Stimulated activated CD8-positive, alpha-beta memory T cell treated with anti-CD3 and anti-CD28 coated beads, Interleukin-15, amount 100 ng/mL, for 48 hours (primary cell): ENCODE data around the gene TMEM190.

Experiments
- DNase-seq, 2 donors: peaks; one replicate each; pipeline ENCODE4 v3.0.0-alpha.2; 2020; ENCODE audit warnings: low read depth in 2 of 2

TMEM190 gene

DNA sequence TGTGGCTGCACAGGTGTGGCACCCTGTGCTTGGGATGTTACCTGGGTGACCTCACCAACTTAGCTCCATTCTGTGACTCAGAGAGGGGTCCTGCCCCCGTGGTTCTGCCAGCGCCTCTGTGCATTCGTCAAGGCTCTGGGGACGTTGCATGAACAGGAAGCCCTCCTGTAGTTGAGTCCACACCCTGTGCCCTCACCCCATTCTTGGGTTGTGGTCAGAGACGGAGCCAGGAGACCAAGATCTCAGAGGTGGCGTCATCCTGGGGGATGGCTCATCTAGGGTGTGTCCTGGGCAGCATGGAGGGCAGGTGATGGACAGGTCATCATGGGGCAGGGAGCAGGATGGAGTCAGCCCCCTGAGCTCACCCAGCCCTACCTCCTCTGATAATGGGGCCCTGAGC is 24.6 kb upstream of the TMEM190 start:
- DNase-seq, result no peak

DNA sequence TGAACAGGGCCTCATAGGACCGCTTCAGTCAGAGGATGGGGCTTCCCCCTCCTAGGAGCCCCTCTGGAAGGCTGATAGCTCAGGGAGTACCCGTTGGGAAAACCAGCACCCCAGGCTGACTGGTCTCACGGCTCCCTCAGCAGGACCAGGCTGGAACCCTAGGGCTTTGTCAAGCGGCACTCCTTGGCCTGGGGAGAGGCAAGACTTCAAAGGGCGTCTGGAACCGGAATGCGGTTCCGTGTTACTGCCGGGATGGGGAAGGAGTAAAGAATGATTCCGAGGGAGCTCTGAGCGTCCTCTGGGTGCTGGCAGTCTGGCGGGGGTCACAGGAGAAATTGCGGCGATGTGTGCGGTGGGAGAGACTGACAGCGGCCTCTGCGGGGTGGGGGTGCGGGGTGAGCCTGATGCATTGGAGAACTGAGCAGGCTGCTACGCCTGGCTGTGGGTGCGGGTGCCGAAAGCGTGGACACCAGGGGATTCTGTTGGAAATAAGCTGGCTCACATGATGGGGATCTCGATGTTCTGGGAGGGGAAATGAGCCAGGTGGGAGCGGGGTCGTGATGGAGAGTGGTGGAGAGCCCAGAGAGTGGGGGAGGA is 24.0 kb upstream of the TMEM190 start:
- no peak for DNase-seq

DNA sequence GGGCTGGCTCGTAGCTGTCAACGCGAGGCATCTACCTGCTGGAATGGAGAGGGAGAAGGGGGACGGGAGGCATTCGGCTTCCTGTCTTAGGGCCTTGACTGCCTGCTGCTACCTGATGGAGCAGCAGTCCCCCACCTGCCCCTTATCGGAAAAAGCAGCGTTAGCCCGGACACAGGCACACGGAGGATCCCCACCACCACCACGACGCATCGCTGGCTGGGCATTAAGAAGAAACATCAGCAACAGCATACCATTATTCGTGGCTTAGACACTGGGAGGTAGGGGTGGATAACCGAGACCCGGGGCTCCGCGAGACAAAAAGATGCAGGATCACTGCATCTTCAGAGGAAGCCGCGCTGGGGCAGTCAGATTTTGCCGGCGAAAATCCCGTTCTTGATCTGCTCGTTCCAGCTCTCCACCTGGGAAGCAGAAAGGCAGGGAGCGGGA is 23.2 kb upstream of the TMEM190 start:
- DNase-seq, result no peak

DNA sequence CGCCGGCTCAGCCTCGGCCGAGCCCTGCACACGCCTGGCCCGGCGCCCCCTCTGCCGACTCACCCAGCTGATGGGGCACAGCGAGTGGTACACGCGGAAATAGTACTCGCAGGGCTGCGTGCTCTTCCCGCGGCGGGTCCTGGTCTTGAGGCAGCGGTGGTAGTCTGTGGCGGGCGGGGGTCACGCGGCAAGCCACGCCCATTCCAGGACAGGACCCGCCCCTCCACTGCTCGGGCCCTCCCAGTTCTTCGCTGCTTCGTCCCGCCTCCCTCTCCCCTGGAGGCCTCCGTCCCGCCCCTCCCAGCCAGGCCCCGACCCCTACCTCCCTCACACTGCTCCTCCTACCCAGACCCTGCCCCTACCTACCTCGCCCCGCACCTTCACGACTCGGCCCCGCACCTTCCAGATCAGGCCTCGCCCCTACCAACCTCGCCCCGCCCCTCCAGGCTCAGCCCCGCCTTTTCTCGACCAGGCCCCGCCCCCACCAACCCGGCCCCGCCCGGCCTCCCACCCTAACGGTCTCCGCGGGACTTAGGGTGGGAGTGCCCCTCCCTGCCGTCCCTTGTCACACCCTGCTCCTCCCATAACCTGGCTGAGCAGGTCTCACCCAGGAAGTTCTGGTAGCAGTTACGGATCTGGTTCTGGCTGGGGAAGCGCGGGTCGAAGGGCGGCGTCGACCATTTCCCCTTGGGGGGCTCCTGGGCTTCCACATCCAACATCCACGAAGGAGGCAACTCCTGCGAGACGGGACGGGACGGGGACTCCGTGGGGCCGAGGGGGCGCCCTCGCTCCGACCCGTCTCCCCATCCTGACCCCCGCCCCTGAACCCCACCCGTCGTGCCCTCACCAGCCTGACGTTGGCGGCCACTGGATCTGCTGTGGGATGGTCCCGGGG is 22.6 kb upstream of the TMEM190 start:
- peak in 1 of 2 donors; percentile 27 for DNase-seq

DNA sequence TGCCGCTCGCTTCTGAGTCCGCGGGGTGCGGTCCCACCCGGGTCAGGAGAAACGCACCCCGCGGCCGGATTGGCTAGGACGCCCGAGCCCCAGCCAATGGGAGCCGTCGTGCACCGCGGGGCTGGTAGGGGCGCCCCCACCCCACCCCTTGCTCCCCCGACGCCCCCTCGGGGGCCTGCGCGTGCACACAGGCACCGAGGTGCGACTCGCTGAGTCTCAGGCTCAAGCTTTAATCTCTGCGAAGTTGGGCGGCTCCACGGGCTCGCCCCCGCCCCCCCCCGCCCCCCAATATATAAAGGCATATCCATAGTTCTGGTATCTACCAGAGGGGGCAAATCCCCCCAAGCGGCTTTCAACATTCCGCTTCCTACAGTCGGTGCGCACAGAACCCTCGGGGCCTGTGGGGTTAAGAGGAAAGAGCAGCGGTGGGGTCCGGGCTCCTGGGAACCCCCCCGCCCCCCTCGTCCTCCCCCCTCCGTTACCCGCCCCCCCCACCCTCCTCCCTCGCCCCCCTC is 21.9 kb upstream of the TMEM190 start, which contains the start of gene COX6B2:
Gene COX6B2, minus strand, starts transcription at position 22 of the 515 bp plus-strand sequence. CDS start 198 bp downstream, outside the sequence.
- DNase-seq, result no peak

DNA sequence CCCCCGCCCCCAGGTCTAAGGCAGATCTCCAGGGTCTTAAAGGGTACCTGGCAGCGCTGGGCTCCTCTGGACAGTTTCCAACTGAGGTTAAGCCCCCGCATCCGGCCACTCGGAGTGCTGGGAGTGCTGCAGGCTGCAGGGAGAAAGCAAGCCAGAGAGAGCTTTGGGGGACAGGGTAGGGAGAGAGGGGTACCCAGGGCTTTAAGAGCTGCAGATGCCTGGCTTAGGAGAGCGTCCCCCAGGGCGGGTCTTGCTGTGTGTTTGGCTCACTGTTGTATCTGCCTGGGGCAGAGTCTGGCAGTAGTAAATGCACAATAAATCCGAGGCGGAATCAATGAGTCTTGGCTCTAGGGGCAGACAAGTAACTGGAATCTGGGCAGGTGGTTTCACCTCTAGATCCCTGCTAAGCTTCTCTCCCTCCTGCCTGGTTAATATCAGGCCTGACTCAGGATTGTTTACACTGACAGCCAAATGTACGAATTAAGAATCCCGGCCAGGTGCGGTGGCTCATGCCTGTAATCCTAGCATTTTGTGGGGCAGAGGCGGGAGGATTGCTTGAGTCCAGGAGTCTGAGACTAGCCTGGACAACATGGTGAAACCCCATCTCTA is 21.3 kb upstream of the TMEM190 start:
- DNase-seq, result no peak

DNA sequence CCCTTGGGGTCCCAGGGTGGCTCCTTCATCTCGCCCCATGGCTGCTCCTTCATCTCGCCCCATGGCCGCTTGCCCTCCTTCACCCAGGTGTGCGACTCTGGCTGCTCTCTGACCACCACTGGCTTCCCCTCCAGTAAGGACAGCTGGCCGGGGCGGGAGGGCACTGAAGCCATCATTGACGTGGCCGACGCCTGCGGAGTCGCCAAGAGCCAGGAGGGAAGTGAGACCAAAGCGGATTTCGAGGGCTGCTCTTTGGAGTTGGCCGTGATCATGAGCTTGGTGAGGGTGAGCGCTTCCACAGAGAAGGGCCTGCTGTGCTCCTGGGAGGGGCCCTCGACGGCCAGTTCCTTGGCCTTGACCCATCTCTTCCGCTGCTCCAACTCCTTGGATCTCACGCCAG is 18.1 kb upstream of the TMEM190 start:
- DNase-seq, result no peak

DNA sequence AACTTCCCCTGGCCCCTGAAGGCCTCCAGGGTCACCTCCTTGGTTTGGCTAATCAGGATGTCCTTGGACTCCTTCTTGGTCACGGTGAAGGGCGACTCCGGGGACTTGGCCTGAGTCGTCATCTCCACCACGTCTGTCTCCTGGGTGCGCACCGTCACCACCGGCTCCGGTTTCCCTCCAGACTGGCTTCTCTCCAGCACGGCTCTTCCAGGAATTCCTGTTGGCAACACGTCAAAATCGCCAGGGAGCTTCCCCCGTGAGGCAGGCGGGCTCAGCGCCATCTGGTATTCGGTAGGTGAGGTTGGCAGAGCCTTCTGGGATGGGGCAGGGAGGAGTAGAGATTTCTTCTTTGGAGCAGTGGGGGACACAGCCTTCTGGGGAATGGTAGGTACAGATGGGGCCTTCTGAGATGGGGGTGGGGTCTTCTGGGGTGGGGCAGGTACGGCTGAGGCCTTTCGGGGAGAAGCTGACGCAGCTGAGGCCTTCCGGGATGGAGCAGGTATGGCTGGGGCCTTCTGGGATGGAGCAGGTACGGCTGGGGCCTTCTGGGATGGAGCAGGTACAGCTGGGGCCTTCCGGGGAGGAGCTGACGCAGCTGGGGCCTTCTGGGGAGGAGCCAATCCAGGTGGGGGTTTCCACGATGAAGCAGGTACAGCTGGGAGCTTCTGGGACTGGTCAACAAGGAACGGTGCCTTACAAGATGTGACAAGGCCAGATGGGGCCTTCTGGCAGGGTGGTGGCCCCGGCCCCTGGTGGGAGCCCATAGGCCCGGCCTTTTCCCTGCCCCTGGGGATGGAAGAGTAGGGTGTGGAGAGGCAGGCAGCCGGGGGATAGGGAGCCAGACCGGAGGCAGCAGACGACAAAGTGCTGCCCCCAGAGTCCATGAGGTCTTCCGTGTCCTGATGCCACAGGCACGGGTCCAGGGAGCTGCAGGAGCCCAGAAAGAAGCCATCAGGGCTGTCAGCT is 17.4 kb upstream of the TMEM190 start:
- DNase-seq, result no peak

DNA sequence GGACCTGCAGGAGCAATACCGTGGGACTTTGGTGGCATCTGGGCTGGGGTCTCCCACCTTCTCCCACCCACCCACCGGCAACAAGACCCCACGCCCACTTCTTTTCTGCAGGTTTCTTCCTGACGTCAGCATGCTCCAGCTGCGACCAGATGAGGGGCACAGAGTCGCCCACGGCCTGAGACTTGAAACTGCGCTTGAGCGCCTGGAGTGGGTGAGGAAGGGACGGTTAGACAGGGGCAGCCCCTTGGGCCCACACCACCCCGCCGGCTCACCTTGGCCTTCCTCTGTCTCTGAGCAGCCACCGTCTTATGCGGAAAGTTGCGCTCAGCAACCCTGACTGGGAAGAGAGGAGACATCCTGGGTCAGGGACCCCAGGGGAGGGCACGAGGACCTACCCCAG is 15.7 kb upstream of the TMEM190 start:
- no peak for DNase-seq

DNA sequence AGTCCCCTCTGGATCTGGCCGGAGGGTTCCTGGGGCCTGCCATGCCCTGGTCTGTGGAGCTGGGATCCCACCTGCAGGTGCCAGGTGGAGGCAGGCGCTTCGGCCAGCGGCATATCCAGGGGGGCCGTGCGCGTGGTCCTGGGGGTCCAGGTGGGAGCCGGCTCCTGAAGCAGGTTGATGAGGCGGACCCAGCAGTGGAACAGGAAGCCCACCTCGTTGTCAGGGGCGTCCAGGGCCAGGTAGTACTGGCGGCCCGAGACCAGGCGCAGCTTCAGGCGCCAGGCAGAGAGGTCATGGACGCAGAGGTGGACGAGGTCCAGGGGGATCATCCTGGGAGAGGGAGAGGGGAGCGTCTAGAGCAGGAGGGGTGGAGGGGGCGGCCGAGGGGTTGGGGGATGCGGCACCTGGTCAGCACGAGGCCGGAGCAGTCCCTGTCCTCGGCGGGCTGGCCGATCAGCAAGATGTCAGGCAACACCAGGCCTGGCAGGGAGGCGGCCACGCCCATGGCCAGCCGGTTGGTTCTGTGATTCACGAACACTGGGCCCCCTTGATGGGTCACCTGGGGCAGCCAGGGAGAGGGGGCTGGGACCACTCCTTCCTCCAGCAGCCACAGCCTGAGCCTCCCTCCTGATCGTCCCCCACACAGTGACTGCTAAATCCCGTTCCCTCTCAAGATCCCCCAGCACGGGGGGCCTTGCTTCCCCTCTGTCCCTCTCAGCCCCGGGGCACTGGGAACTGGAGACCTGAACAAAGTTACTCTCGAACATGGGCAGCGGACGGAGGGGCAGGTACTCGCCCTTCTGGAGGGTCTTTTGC is 14.2 kb upstream of the TMEM190 start:
- no peak for DNase-seq

DNA sequence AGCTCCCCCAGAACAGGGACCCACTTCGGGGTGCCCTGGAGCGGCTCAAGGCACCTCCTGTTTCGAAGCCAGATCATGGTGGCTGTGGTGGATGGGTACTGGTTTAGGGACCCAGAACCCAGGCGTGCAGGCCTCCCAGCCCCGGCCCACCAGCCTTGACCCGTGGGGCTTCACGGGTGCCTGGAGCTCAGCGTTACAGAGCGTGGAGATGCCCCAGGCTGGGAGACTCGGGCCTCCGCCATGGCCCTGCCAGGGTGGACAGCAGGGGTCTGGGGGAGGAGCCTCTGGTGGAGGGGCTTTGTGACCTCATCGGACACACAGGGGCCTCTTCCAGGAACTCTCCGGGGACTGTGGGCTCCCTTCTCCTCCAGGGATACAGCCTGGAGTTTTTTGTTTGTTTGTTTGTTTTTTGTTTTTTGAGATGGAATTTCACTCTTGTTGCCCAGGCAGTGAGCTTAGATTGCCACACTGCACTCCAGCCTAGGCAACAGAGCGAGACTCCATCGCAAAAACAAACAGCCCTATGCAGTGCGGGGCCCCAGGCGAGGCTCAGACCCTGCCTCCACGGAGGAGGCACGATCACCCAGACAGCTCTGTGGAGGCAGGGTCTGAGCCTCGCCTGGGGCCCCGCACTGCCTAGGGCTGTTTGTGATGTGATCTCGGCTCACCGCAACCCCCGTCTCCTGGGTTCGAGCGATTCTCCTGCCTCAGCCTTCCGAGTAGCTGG is 13.5 kb upstream of the TMEM190 start, which contains the start of gene GARIN5B:
Gene GARIN5B, minus strand, starts transcription at position 271 of the 727 bp plus-strand sequence. Its CDS starts 194 bp downstream, at position 77.
- no peak for DNase-seq

DNA sequence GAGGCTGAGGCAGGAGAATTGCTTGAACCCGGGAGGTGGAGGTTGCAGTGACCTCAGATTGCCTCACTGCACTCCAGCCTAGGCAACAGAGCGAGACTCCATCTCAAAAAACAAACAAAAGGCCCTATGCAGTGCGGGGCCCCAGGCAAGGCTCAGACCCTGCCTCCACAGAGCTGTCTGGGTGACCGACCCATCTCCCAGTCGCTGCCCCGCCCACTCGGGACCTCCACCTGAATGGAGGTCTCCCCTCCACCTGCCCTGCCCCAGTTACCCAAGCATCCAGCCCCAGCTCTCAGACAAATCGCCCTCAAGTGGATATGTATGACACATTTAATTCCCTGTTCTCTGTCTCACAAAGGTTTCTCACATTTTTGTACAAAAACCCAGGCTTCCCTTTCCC is 11.4 kb upstream of the TMEM190 start:
- no peak for DNase-seq

DNA sequence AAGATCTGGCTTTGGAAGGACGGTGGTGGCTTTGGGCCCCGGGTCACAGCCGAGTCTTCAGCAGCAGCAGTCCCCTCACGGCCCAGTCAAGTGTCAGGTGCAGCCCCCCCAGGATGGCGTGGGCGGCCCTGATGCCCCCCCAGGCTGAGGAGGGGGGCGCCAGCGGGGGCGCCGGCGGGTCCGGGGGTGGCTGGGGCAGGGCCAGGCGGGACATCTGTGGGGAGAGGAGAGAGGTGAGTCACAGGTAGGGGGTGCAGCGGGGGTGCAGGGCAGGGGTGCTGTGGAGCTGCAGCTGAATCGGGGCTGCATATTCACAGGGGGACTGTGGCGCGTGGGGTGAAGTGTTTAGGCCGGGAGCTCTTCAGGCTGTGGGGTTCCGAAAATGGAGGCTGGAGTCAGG is 10.7 kb upstream of the TMEM190 start:
- DNase-seq, result no peak

DNA sequence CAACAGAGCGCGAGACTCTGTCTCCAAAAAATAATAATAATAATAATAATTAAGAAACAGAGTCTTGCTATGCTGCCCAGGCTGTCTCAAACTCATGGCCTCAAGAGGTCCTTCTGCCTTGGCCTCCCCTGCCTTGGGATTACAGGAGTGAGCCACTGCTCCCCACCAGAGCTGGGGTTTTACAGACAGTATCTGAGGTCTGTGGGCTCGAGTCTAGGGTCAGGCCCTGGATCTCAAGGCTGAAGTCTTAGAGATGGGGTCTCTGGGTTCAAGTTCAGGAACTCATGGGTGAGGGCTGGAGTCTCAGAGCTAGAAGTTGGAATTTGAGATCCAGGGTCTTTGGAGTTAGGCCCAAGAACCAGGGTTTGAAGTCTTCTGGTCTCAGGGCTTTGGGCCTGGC is 9.8 kb upstream of the TMEM190 start:
- DNase-seq, result no peak

DNA sequence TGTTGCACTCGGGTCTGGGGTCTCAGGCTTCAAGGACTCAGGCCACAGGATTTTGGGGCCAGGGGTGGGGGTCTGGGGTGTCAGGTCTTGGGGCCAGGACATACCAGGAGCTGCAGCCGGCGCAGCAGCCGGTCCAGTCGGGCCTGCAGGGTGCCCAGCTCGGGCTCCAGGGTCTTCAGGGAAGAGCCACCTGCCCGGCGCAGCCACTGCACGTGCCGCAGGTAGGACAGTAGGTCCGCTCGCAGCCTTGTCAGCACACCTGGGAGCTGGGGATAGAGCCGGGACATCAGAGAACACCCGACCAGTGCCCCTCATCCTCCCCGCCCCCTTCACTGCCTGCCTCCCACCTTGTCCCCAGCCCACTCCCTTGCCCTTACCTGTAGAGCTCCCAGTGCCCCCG is 8.5 kb upstream of the TMEM190 start:
- no peak for DNase-seq

DNA sequence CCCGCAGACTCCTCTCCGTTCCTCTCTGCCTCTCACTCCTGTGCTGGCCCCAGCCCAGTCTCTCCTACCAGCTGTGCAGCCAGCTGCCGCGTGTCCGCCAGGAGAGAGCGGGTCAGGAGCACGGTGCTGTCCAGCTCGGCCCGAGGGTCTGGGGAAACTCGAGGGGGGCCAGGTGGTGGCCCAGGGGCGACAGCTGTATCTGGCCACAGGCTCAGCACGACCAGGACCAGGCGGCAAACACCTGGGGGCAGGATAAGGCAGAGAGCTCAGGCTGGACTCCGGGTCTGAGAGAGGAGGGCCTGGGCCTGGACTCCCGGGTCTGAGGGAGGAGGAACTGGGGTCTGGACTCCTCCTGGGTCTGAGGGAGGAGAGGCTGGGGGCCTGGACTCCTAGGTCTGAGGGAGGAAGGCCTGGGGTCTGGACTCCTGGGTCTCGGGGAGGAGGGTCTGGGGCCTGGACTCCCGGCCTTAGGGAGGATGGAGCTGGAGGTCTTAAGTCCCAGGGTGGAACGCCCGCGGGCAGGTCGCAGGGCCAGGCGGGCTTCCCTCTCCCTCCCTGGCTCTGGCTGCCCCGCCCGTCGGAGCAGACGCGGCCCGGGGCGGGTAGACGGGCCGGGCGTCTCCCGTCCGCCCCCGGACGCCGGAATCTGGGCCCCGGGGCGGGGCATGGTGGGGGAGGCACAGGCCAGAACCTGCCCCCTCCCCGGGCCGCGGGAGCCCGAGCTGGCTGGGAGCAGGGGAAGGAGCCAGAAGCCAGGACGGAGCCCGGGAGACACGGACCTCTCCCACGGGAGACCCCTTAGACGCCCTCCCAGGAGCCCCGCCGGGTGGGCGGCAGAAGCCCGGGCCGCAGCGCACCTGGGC is 7.7 kb upstream of the TMEM190 start:
- DNase-seq, result no peak

DNA sequence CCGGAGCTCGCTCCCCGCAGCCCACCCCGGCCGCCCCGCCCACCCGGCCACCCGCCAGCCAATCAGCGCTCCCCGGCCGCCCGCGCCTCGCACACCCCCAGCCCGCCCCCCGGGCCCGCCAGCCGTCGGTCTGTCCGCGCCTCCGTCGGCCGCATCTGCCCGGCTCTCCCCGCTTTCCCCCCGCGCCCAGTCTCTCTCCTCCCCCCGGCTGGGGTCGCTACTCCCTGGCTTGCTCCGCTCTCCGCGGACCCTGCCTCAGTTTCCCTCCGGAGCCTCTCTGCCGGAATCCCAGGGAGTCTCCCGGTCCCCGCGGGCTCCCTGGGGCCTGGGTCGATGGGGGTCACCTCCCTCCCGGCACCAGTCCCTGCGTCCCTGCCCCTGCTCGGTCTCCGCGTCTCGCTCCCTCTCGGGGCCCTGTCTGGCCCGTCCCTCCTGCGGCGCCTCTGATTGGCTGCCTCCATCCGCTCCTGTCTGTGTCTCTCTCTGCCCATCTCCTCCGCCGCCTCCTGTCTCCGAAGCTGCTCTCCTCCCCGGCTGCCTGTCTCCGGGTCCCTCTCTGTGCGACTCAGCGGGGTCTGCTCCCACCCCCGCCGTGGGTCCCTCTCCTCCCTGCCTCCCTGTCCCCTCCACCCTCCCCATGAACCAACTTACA is 6.8 kb upstream of the TMEM190 start:
- peak in 1 of 2 donors; percentile 31 for DNase-seq
